PC-3 (cell line): Measurements from ENCODE around the gene SF1. TPM values are rescaled to one million over a fixed set of nuclear protein-coding genes. Genes with fewer than 3 reads are reported as not detected.

Source experiments
- ATAC-seq: fragments of 200-7000 bp; cut with Tn5 transposase; 2 replicates; pipeline ENCODE4 v1.9.1; 2020; ENCODE audit warnings: mild to moderate bottlenecking, moderate library complexity
- BruUV-seq: library from RNA; stranded (reverse); fragments of 400-500 nt; replicated peaks from 2 replicates; lab custom pipeline; 2021; lab: Mats Ljungman, UMichigan
- CTCF ChIA-PET: fragments of 300-600 bp; sonication (Branson Sonifier 250); formaldehyde crosslinking; loops from one replicate; lab custom pipeline; 2022; ENCODE audit warnings: antibody characterized with exemption; lab: Charles Lee
- POLR2A ChIA-PET: fragments of 300-600 bp; sonication (Branson Sonifier 250); formaldehyde crosslinking; loops from one replicate; lab custom pipeline; 2022; ENCODE audit warnings: antibody characterized with exemption; ENCODE audit not compliant: unreplicated experiment; lab: Charles Lee
- DNase-seq: peaks from one replicate; pipeline ENCODE4 v3.0.0-alpha.2; 2015
- H2AFZ ChIP-seq: fragments of 300-600 bp; sonication (generic); 2 replicates; pipeline ENCODE4 v1.6.0; 2016; ENCODE audit warnings: antibody characterized with exemption, low read length
- H3F3A ChIP-seq: fragments of 300-600 bp; sonication (generic); one replicate; pipeline ENCODE4 v1.6.0; 2017; ENCODE audit warnings: antibody characterized with exemption, low read length, control low read depth, mild to moderate bottlenecking; ENCODE audit not compliant: unreplicated experiment
- H3K27ac ChIP-seq: fragments of 300-600 bp; sonication (generic); 2 replicates; pipeline ENCODE4 v1.5.1; 2016; ENCODE audit warnings: mild to moderate bottlenecking, low read length
- H3K27me3 ChIP-seq: fragments of 300-600 bp; sonication (generic); 2 replicates; pipeline ENCODE4 v1.6.1; 2016; ENCODE audit warnings: low read length, mixed read lengths
- H3K36me3 ChIP-seq: fragments of 300-600 bp; sonication (generic); 2 replicates; pipeline ENCODE4 v1.6.1; 2016; ENCODE audit warnings: low read depth, mixed run types, low read length, mixed read lengths
- H3K4me1 ChIP-seq: fragments of 300-600 bp; sonication (generic); 2 replicates; pipeline ENCODE4 v1.5.1; 2016; ENCODE audit warnings: low read length; ENCODE audit not compliant: insufficient read depth
- H3K4me2 ChIP-seq: fragments of 300-600 bp; sonication (generic); 2 replicates; pipeline ENCODE4 v1.6.0; 2016; ENCODE audit warnings: low read length
- H3K4me3 ChIP-seq: fragments of 300-600 bp; sonication (generic); 2 replicates; pipeline ENCODE4 v1.5.1; 2016; ENCODE audit warnings: mild to moderate bottlenecking, low read length, mixed read lengths
- H3K79me2 ChIP-seq: fragments of 300-600 bp; sonication (generic); 2 replicates; pipeline ENCODE4 v1.6.1; 2017; ENCODE audit warnings: low read length, mixed read lengths
- H3K9ac ChIP-seq: fragments of 300-600 bp; sonication (generic); 2 replicates; pipeline ENCODE4 v1.6.0; 2016; ENCODE audit warnings: mild to moderate bottlenecking, low read length
- H3K9me2 ChIP-seq: fragments of 300-600 bp; sonication (generic); replicated peaks from 2 replicates; pipeline ENCODE4 v1.6.1; 2016; ENCODE audit warnings: mixed run types, low read length, mixed read lengths
- H3K9me3 ChIP-seq: fragments of 300-600 bp; sonication (generic); 2 replicates; pipeline ENCODE4 v1.6.1; 2016; ENCODE audit warnings: low read length, mixed read lengths
- H4K20me1 ChIP-seq: fragments of 300-600 bp; sonication (generic); 2 replicates; pipeline ENCODE4 v1.6.1; 2016; ENCODE audit warnings: low read length, mixed read lengths
- EZH2 ChIP-seq: fragments of 300-600 bp; sonication (generic); IDR thresholded peaks from one replicate; pipeline ENCODE4 v1.6.1; 2017; ENCODE audit warnings: antibody characterized with exemption, mild to moderate bottlenecking, low read length; ENCODE audit not compliant: unreplicated experiment
- EZH2phosphoT487 ChIP-seq: fragments of 300-600 bp; sonication (generic); IDR thresholded peaks from 2 replicates; pipeline ENCODE4 v1.6.1; 2018; ENCODE audit warnings: mild to moderate bottlenecking, antibody characterized with exemption, low read length, borderline replicate concordance
- intact Hi-C: fragments of 100-400 bp; cut with micrococcal nuclease; formaldehyde crosslinking; loops from 2 replicates; pipeline ENCODE4 v1.9.0; 2023
- total RNA-seq: library from RNA; depleted of rRNA; stranded (reverse); fragments of >200 nt; gene quantifications from 2 replicates; pipeline ENCODE4 v1.2.3, GENCODE V29; 2014
- TF ChIP-seq, protein P1 (sequence below): fragments of 300-600 bp; sonication (generic); conservative IDR thresholded peaks from 2 replicates; pipeline ENCODE4 v1.5.1; 2017; ENCODE audit warnings: antibody characterized with exemption, low read depth, mild to moderate bottlenecking, low read length

The SF1 gene
- total RNA-seq, 1 experiment from 2014 or later: 217 TPM

DNA sequence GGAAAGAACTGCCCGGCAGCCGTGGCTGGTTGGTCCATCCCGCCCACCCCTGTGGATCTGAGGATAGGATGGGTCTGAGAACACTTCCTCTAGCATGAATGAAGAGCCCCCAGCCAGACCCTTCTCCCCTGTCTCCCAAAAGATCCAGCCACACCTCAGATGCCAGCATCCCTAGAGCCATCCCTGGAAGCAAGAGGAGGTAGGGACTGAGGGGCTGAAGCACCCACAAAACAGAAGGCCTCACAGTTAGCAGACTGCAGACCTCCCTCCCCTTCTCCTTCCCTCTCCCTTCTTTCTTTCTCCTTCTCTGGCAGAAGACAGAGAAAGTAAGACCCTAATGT, 57.0 kb downstream of the SF1 start:
- CTCF ChIA-PET: interaction anchor here (1.6 kb wide), 1 partner anchor 33 kb away, joined by 4 read pairs; no protein-coding TSS in a partner anchor
- no TSS peak for BruUV-seq
- no peak for ATAC-seq
- H3K79me2 ChIP-seq: no peaks in the 10 kb centered on the region
- POLR2A ChIA-PET: no interaction called here
- no peak overlapping the region for H3K4me2 ChIP-seq
- H4K20me1 ChIP-seq: no peaks in the 10 kb centered on the region
- H3K27ac ChIP-seq: no peak overlapping the region
- H3K9me3 ChIP-seq: no peaks in the 10 kb centered on the region
- H3K27me3 ChIP-seq: peaks cover 52% of the 10 kb centered on the region
- no peaks in the 10 kb centered on the region for H3F3A ChIP-seq
- TF ChIP-seq EZH2 (no peak), EZH2phosphoT487 (no peak)
- TF ChIP-seq, protein P1, sequence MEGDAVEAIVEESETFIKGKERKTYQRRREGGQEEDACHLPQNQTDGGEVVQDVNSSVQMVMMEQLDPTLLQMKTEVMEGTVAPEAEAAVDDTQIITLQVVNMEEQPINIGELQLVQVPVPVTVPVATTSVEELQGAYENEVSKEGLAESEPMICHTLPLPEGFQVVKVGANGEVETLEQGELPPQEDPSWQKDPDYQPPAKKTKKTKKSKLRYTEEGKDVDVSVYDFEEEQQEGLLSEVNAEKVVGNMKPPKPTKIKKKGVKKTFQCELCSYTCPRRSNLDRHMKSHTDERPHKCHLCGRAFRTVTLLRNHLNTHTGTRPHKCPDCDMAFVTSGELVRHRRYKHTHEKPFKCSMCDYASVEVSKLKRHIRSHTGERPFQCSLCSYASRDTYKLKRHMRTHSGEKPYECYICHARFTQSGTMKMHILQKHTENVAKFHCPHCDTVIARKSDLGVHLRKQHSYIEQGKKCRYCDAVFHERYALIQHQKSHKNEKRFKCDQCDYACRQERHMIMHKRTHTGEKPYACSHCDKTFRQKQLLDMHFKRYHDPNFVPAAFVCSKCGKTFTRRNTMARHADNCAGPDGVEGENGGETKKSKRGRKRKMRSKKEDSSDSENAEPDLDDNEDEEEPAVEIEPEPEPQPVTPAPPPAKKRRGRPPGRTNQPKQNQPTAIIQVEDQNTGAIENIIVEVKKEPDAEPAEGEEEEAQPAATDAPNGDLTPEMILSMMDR: no peak
- H3K4me3 ChIP-seq: no peak overlapping the region
- no peak for DNase-seq
- H3K9ac ChIP-seq: no peak overlapping the region
- H3K36me3 ChIP-seq: no peaks in the 10 kb centered on the region
- H2AFZ ChIP-seq: no peak overlapping the region
- no peaks in the 10 kb centered on the region for H3K9me2 ChIP-seq
- H3K4me1 ChIP-seq: peaks cover 3% of the 10 kb centered on the region; the same call in 1 of the 2 replicates
- intact Hi-C loops: no loop called here

DNA sequence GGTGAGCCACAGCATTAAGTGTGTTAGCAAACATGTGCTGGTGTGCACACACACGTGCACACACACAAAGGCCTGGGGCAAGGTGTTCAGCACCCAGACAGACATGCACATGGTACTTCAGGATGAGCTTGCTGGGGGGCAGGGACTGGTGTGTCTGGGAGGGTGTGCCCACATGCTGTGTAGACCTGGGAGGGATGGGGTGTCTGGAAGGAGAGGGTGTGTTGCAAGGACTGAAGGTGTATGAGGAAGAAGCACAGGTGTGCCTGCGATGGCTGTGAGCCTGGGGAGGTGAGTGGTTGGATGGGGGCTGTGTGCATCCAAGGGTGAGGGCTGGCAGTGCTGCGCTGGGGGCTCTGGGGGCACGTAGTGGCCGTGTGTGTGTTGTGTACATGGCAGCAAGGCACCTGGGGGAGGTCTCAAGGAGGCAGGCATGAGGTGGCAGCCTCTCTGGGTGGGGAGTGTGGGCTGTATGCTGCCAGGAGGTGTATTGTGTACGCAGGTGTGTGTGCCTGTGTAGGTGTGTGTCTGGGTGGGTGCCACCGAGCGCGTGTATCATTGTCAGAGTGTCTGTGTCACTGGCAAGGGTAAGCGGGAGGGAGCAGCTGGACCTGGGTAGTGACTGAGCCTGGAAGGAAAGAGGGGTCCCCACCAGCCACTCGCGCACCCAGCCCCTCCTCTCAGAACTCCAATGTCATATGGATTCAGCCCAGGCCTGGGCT, 57.5 kb downstream of the SF1 start:
- Histone ChIP-seq H3K4me2 (no peak overlapping the region), H3F3A (no peaks in the 10 kb centered on the region), H3K9me3 (no peaks in the 10 kb centered on the region), H3K27me3 (peaks cover 57% of the 10 kb centered on the region), H3K4me3 (no peak overlapping the region), H2AFZ (no peak overlapping the region), H3K4me1 (peaks cover 3% of the 10 kb centered on the region; the same call in 1 of the 2 replicates), H3K27ac (no peak overlapping the region), H3K9ac (no peak overlapping the region), H3K79me2 (no peaks in the 10 kb centered on the region), H3K9me2 (no peaks in the 10 kb centered on the region), H4K20me1 (no peaks in the 10 kb centered on the region), H3K36me3 (no peaks in the 10 kb centered on the region)
- ChIA-PET POLR2A (no interaction called here), CTCF (no interaction called here)
- no TSS peak for BruUV-seq
- DNase-seq: no peak
- intact Hi-C loops: no loop called here
- ATAC-seq: no peak
- TF ChIP-seq EZH2: no peak

DNA sequence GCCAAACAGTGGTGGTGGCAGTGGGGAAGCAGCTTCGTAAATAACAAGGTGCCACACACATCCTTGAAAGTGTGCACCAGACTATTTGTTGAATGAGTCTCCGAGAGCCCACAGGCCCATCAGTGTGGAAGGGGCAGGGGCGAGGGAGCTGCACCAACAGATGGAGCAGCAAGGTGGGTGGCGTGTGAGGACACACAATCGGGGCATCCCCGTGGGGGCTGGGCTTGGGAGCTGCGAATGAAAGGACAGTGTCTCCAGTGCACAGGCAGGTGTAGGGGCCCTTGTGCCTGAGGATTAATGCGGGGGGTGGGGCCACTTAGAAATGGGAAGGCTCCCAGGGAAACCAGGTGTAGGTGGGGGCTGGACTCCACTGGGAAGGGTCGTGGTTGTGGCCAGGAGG, 58.2 kb downstream of the SF1 start:
- ChIA-PET POLR2A (no interaction called here), CTCF (no interaction called here)
- no peaks in the 10 kb centered on the region for H3F3A ChIP-seq
- TF ChIP-seq, protein P1: no peak
- no peak for TF ChIP-seq EZH2
- no peak for TF ChIP-seq EZH2phosphoT487
- H3K79me2 ChIP-seq: no peaks in the 10 kb centered on the region
- peaks cover 3% of the 10 kb centered on the region; the same call in 1 of the 2 replicates for H3K4me1 ChIP-seq
- no peak for ATAC-seq
- no peak overlapping the region for H3K4me3 ChIP-seq
- intact Hi-C loops: no loop called here
- H3K9me3 ChIP-seq: no peaks in the 10 kb centered on the region
- H3K4me2 ChIP-seq: no peak overlapping the region
- DNase-seq: no peak
- H3K9me2 ChIP-seq: no peaks in the 10 kb centered on the region
- peaks cover 63% of the 10 kb centered on the region for H3K27me3 ChIP-seq
- H3K9ac ChIP-seq: no peak overlapping the region
- BruUV-seq: no TSS peak
- no peak overlapping the region for H2AFZ ChIP-seq
- no peaks in the 10 kb centered on the region for H3K36me3 ChIP-seq
- no peak overlapping the region for H3K27ac ChIP-seq
- no peaks in the 10 kb centered on the region for H4K20me1 ChIP-seq
